HCT116 (cell line): ENCODE data around the gene APOLD1. TPM values are rescaled to one million over a fixed set of nuclear protein-coding genes. Genes with fewer than 3 reads are reported as not detected.
A peak's percentile ranks its signal among the peaks of the same experiment; 100 is the strongest.

Experiments
- ATAC-seq: fragments of 200-7000 bp; cut with Tn5 transposase; 2 replicates; pipeline ENCODE4 v1.9.1; 2020; ENCODE audit warnings: mild to moderate bottlenecking, moderate library complexity
- BruUV-seq: library from RNA; stranded (reverse); fragments of 400-500 nt; replicated peaks from 2 replicates; lab custom pipeline; 2021; lab: Mats Ljungman, UMichigan
- CTCF ChIA-PET: fragments of 300-600 bp; sonication (Branson Sonifier 250); formaldehyde crosslinking; loops from one replicate; lab custom pipeline; 2021; ENCODE audit warnings: antibody characterized with exemption; lab: Charles Lee
- POLR2A ChIA-PET: fragments of 300-600, 350-600 bp; sonication (Branson Sonifier 250); formaldehyde crosslinking; loops from one replicate; lab custom pipeline; 2021; ENCODE audit warnings: antibody characterized with exemption; lab: Charles Lee
- RAD21 ChIA-PET, 2 experiments: fragments of 300-600 bp; sonication (Branson Sonifier 250); formaldehyde crosslinking; loops; one replicate each; lab custom pipeline; 2023; ENCODE audit warnings: low total read pairs in 2 of 2; ENCODE audit not compliant: uncharacterized antibody in 2 of 2, unreplicated experiment in 2 of 2, low non-redundant PET in 1 of 2; lab: Charles Lee
- DNase-seq: peaks from one replicate; pipeline ENCODE4 v3.0.0-alpha.2; 2010; ENCODE audit warnings: low read depth, low spot score
- H2AFZ ChIP-seq: fragments of 200-600 bp; shearing (Covaris generic), sonication (generic); 2 replicates; pipeline ENCODE4 v1.6.1; 2017; ENCODE audit warnings: low read depth, mixed run types, mixed read lengths, antibody characterized with exemption, low read length; ENCODE audit not compliant: poor library complexity, severe bottlenecking
- H3K27ac ChIP-seq: 2 replicates; pipeline ENCODE4 v1.5.1; 2012; ENCODE audit warnings: low read depth, low read length
- H3K27me3 ChIP-seq: fragments of 200-600 bp; sonication (generic); 2 replicates; pipeline ENCODE4 v1.6.1; 2016; ENCODE audit warnings: mixed run types, low read length, mixed read lengths; ENCODE audit not compliant: insufficient read depth
- H3K36me3 ChIP-seq, 2 experiments: fragments of 200-500 bp in 1 of 2; fragments of 200-600 bp in 1 of 2; sonication (Bioruptor generic) in 1 of 2; sonication (generic) in 1 of 2; 2 replicates each; pipeline versions ENCODE4 v1.5.1 to v1.6.1; 2014 to 2016; ENCODE audit warnings: low read length in 2 of 2, inconsistent platforms in 1 of 2, mixed read lengths in 1 of 2, mixed run types in 1 of 2; ENCODE audit not compliant: insufficient read depth in 2 of 2, control insufficient read depth in 1 of 2
- H3K4me1 ChIP-seq, 2 experiments: fragments of 200-600 bp in 1 of 2; sonication (generic) in 1 of 2; 2 replicates each; pipeline versions ENCODE4 v1.5.1 to v1.6.1; 2012 to 2017; ENCODE audit warnings: low read length in 2 of 2, inconsistent platforms in 1 of 2, mild to moderate bottlenecking in 1 of 2, mixed read lengths in 1 of 2, mixed run types in 1 of 2, moderate library complexity in 1 of 2; ENCODE audit not compliant: insufficient read depth in 2 of 2, control insufficient read depth in 1 of 2
- H3K4me2 ChIP-seq: fragments of 200-600 bp; sonication (generic); 2 replicates; pipeline ENCODE4 v1.6.1; 2017; ENCODE audit warnings: mixed run types, low read length, mixed read lengths
- H3K4me3 ChIP-seq, 2 experiments: fragments of 200-600 bp in 1 of 2; sonication (generic) in 1 of 2; replicated peaks in 1 of 2; 2 replicates each; pipeline ENCODE4 v1.5.1; 2011 to 2016; ENCODE audit warnings: low read length in 2 of 2, control low read depth in 1 of 2, low read depth in 1 of 2, mild to moderate bottlenecking in 1 of 2, mixed read lengths in 1 of 2, mixed run types in 1 of 2
- H3K79me2 ChIP-seq: fragments of 200-600 bp; sonication (generic); 2 replicates; pipeline ENCODE4 v1.6.1; 2017; ENCODE audit warnings: mild to moderate bottlenecking, mixed run types, low read length, moderate library complexity, mixed read lengths; ENCODE audit not compliant: insufficient read depth
- H3K9ac ChIP-seq: fragments of 200-600 bp; sonication (generic); 2 replicates; pipeline ENCODE4 v1.6.1; 2016; ENCODE audit warnings: low read length, mixed read lengths
- H3K9me2 ChIP-seq: fragments of 200-600 bp; sonication (generic), shearing (Covaris generic); 2 replicates; pipeline ENCODE4 v1.6.1; 2017; ENCODE audit warnings: mixed run types, mild to moderate bottlenecking, moderate library complexity; ENCODE audit not compliant: insufficient read depth
- H3K9me3 ChIP-seq, 2 experiments: fragments of 200-500 bp in 1 of 2; fragments of 200-600 bp in 1 of 2; sonication (Bioruptor generic) in 1 of 2; sonication (generic) in 1 of 2; 2 replicates each; pipeline ENCODE4 v1.6.1; 2014 to 2017; ENCODE audit warnings: low read length in 2 of 2, mixed read lengths in 2 of 2, inconsistent platforms in 1 of 2, low read depth in 1 of 2, mild to moderate bottlenecking in 1 of 2, mixed run types in 1 of 2, moderate library complexity in 1 of 2; ENCODE audit not compliant: control insufficient read depth in 1 of 2, insufficient read depth in 1 of 2
- H4K20me1 ChIP-seq: fragments of 200-600 bp; sonication (generic), shearing (Covaris generic); 2 replicates; pipeline ENCODE4 v1.6.1; 2017; ENCODE audit warnings: mixed run types, mild to moderate bottlenecking, moderate library complexity; ENCODE audit not compliant: insufficient read depth
- EGR1 ChIP-seq: IDR thresholded peaks from 2 replicates; pipeline ENCODE4 v1.6.1; 2012; ENCODE audit warnings: low read depth
- EZH2 ChIP-seq: fragments of 200-600 bp; sonication (generic); IDR thresholded peaks from 2 replicates; pipeline ENCODE4 v1.6.1; 2017; ENCODE audit warnings: antibody characterized with exemption, mixed run types
- EZH2phosphoT487 ChIP-seq: fragments of 200-600 bp; IDR thresholded peaks from 2 replicates; pipeline ENCODE4 v1.6.1; 2018; ENCODE audit warnings: antibody characterized with exemption, borderline replicate concordance
- FOSL1 ChIP-seq: IDR thresholded peaks from 2 replicates; pipeline ENCODE4 v1.6.1; 2012; ENCODE audit warnings: low read depth
- POLR2A ChIP-seq: IDR thresholded peaks from 2 replicates; pipeline ENCODE4 v1.7.0; 2011; ENCODE audit warnings: borderline replicate concordance; ENCODE audit not compliant: insufficient read depth, insufficient read length; ENCODE audit errors: extremely low read depth
- SP1 ChIP-seq: IDR thresholded peaks from 2 replicates; pipeline ENCODE4 v1.6.1; 2012; ENCODE audit warnings: low read depth
- YY1 ChIP-seq: IDR thresholded peaks from 2 replicates; pipeline ENCODE4 v1.6.1; 2011; ENCODE audit warnings: low read length, low read depth, moderate library complexity, mild to moderate bottlenecking; ENCODE audit not compliant: insufficient replicate concordance; ENCODE audit errors: extremely low read depth
- ZFX ChIP-seq: fragments of 450-650 bp; IDR thresholded peaks from 2 replicates; pipeline ENCODE4 v1.6.1; 2017
- intact Hi-C: fragments of 100-400 bp; cut with micrococcal nuclease; formaldehyde crosslinking; loops from 2 replicates; pipeline ENCODE4 v1.10.0; 2022
- total RNA-seq: library from RNA; stranded (reverse); gene quantifications from one replicate; pipeline ENCODE4 v1.2.1, GENCODE V29; 2021; ENCODE audit not compliant: unreplicated experiment
- TF ChIP-seq, protein P1 (sequence below): IDR thresholded peaks from 2 replicates; pipeline ENCODE4 v1.6.1; 2012; ENCODE audit warnings: low read depth
- TF ChIP-seq, protein P2 (sequence below): IDR thresholded peaks from 2 replicates; pipeline ENCODE4 v1.6.1; 2011; ENCODE audit warnings: mild to moderate bottlenecking, low read length, moderate library complexity; ENCODE audit not compliant: insufficient replicate concordance; ENCODE audit errors: extremely low read depth

The APOLD1 gene
- total RNA-seq, 1 experiment from 2014 or later, result 3.9 TPM

DNA sequence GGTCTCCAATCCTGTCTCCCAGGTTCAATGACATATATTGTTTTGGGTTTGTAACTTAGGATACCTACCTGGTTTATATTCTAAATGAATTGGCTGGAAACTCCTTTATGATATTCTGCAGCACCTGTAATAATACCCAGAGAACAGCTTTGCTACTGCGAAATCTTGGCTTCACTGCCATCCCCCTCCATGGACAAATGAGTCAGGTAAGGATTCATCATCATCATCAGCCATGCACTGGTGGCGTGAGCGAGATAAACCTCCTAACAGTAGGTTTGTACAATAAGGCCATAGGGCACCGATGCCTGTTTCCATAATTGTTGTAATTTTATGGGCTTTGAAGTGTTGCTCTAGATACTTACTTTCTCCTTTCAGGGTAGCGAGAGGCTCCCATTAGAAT is 38.4 kb downstream of the APOLD1 start:
- H2AFZ ChIP-seq, result no peak overlapping the region
- H3K4me3 ChIP-seq, result no peak overlapping the region
- no peak overlapping the region for H3K27ac ChIP-seq
- H3K4me1 ChIP-seq, result peaks cover 19 to 20% of the 10 kb centered on the region in 2 experiments
- no peaks in the 10 kb centered on the region for H3K9me2 ChIP-seq
- H3K9ac ChIP-seq, result no peak overlapping the region
- TSS peak; percentile 1 for BruUV-seq
- ChIA-PET CTCF (no interaction called here), POLR2A (no interaction called here), RAD21 (no interaction called here)
- no peak for ATAC-seq
- no peaks in the 10 kb centered on the region for H4K20me1 ChIP-seq
- no peaks in the 10 kb centered on the region for H3K9me3 ChIP-seq
- peaks cover 75 to 79% of the 10 kb centered on the region in 2 experiments for H3K36me3 ChIP-seq
- intact Hi-C loops, result no loop called here
- no peaks in the 10 kb centered on the region for H3K27me3 ChIP-seq
- H3K4me2 ChIP-seq, result no peak overlapping the region
- DNase-seq, result no peak
- TF ChIP-seq EGR1, result no peak
- no peak for TF ChIP-seq EZH2
- TF ChIP-seq SP1, result no peak
- TF ChIP-seq YY1, result no peak
- no peak for TF ChIP-seq EZH2phosphoT487
- H3K79me2 ChIP-seq, result peaks cover 50% of the 10 kb centered on the region

DNA sequence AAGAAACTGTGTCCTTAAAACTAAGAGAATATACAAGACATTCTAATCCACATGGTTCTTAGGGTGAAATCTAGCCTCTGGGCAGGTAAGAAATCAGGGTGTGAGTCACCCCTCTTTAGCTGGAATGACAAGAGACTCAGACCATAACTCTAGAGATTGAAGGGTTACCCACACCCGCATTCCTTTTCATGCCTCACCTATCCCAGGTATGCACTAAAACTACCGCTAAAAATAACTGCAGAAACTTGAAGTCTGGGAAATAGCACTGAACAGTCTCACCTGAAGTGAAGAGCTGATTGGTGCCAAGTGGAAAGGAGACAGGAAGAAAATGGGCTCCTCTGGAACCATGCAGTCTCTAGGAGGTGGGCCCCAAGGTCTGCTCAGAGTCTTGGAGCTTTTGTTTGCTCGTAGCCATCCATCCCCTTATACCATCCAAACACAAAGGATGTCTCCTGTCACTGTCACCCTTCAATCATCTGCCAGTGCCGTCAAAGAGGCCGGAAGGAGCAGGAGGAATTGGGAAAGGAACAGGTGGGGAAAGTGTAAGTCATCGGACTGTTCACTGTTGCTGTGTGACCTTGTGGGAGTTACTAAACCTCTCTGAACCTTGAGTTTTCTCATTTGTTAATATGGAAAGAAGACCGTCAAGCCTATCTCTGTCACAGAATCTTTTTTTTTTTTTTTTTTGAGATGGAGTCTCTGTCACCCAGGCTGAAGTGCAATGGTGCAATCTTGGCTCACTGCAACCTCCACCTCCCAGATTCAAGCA is 50.1 kb downstream of the APOLD1 start:
- peak overlapping the region; percentile 85 for H3K27ac ChIP-seq
- peaks cover 63 to 82% of the 10 kb centered on the region in 2 experiments for H3K4me1 ChIP-seq
- ChIA-PET RAD21 (interaction anchor here in 1 of 2 experiments (1.1 to 1.2 kb wide), 2 partner anchors 37 to 43 kb away, joined by 3 read pairs; no protein-coding TSS in a partner anchor), POLR2A (interaction anchor here (2.3 to 5.3 kb wide), 2 partner anchors 37 to 56 kb away, joined by 16 to 30 read pairs; partner anchors contain the start of gene GPRC5A), CTCF (interaction anchor here (1.1 to 1.5 kb wide), 2 partner anchors 99 to 140 kb away, joined by 3 to 4 read pairs; no protein-coding TSS in a partner anchor)
- peak; percentile 83 for DNase-seq
- H3K4me3 ChIP-seq, result peak overlapping the region in 1 of 2 experiments; percentile 44; a peak in 2 of 4 replicates
- no TSS peak for BruUV-seq
- H3K27me3 ChIP-seq, result no peaks in the 10 kb centered on the region
- H4K20me1 ChIP-seq, result no peaks in the 10 kb centered on the region
- intact Hi-C loops, result loop anchor here (1.0 to 2.0 kb wide), 2 partner anchors 56 to 147 kb away; partner anchors contain the start of gene GPRC5A
- H3K9me2 ChIP-seq, result no peaks in the 10 kb centered on the region
- peak overlapping the region; percentile 77 for H3K4me2 ChIP-seq
- peak overlapping the region; percentile 66 for H3K9ac ChIP-seq
- ATAC-seq, result peak; percentile 72
- H2AFZ ChIP-seq, result no peak overlapping the region
- peaks cover 12% of the 10 kb centered on the region for H3K79me2 ChIP-seq
- peaks cover 4 to 16% of the 10 kb centered on the region in 2 experiments; a peak in 2 of 4 replicates for H3K36me3 ChIP-seq
- H3K9me3 ChIP-seq, result no peaks in the 10 kb centered on the region
- TF ChIP-seq POLR2A (no peak), ZFX (no peak), FOSL1 (peak; percentile 78), SP1 (peak; percentile 88), EZH2phosphoT487 (no peak)
- TF ChIP-seq, protein P1, sequence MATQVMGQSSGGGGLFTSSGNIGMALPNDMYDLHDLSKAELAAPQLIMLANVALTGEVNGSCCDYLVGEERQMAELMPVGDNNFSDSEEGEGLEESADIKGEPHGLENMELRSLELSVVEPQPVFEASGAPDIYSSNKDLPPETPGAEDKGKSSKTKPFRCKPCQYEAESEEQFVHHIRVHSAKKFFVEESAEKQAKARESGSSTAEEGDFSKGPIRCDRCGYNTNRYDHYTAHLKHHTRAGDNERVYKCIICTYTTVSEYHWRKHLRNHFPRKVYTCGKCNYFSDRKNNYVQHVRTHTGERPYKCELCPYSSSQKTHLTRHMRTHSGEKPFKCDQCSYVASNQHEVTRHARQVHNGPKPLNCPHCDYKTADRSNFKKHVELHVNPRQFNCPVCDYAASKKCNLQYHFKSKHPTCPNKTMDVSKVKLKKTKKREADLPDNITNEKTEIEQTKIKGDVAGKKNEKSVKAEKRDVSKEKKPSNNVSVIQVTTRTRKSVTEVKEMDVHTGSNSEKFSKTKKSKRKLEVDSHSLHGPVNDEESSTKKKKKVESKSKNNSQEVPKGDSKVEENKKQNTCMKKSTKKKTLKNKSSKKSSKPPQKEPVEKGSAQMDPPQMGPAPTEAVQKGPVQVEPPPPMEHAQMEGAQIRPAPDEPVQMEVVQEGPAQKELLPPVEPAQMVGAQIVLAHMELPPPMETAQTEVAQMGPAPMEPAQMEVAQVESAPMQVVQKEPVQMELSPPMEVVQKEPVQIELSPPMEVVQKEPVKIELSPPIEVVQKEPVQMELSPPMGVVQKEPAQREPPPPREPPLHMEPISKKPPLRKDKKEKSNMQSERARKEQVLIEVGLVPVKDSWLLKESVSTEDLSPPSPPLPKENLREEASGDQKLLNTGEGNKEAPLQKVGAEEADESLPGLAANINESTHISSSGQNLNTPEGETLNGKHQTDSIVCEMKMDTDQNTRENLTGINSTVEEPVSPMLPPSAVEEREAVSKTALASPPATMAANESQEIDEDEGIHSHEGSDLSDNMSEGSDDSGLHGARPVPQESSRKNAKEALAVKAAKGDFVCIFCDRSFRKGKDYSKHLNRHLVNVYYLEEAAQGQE, result no peak
- TF ChIP-seq, protein P2, sequence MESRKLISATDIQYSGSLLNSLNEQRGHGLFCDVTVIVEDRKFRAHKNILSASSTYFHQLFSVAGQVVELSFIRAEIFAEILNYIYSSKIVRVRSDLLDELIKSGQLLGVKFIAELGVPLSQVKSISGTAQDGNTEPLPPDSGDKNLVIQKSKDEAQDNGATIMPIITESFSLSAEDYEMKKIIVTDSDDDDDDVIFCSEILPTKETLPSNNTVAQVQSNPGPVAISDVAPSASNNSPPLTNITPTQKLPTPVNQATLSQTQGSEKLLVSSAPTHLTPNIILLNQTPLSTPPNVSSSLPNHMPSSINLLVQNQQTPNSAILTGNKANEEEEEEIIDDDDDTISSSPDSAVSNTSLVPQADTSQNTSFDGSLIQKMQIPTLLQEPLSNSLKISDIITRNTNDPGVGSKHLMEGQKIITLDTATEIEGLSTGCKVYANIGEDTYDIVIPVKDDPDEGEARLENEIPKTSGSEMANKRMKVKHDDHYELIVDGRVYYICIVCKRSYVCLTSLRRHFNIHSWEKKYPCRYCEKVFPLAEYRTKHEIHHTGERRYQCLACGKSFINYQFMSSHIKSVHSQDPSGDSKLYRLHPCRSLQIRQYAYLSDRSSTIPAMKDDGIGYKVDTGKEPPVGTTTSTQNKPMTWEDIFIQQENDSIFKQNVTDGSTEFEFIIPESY, result no peak
